ENCODE data around the gene GRB7. TPM values are rescaled to one million over a fixed set of nuclear protein-coding genes. Genes with fewer than 3 reads are reported as not detected.

The GRB7 gene
- polyA plus RNA-seq, 2 of the 4 experiments (the other 2 are of a cell fraction), result 5.9 to 10.1 TPM

DNA sequence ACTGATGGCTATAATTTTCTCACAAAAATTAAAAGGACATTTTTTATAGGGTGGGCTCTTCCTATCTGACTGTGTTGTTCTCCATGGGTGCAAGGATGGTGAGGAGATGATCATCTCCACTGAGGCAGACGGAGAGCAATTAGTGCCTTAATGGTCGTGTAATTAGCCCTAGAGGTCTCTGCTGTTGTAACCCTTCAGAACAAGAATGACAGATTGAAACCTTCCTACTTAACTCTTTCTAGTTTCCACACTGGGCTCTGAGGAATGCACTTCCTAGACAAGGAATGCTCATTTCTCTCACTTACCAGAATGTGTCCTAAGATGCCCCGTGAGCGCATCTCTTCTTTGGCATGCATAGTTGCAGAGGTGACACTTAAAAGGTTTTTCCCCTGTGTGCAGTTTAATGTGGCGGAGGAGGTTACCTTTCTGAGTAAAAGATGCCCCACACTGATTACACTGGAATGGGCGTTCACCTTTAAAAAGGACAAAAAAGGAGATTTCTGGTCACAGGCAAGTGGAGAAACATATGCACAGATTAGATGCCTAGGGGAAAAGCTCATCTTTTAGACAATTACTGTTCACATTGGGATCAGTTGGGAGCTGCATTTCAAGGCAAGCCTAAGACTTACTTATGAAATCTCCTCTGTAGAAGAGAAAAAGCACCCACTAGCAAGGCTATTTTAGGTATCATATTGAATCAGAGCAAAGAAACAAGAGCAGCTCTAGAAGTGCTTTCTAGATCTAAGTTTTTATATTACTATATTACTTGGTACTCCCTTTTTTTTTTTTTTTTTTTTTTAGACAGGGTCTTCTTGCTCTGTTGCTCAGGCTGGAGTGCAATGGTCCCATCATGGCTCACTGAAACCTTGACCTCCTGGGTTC lies 53.6 kb downstream of the GRB7 start:
- no peak for FAIRE-seq
- no peak for ATAC-seq
- H3K27ac ChIP-seq, result no peak overlapping the region
- TF ChIP-seq, protein P1, sequence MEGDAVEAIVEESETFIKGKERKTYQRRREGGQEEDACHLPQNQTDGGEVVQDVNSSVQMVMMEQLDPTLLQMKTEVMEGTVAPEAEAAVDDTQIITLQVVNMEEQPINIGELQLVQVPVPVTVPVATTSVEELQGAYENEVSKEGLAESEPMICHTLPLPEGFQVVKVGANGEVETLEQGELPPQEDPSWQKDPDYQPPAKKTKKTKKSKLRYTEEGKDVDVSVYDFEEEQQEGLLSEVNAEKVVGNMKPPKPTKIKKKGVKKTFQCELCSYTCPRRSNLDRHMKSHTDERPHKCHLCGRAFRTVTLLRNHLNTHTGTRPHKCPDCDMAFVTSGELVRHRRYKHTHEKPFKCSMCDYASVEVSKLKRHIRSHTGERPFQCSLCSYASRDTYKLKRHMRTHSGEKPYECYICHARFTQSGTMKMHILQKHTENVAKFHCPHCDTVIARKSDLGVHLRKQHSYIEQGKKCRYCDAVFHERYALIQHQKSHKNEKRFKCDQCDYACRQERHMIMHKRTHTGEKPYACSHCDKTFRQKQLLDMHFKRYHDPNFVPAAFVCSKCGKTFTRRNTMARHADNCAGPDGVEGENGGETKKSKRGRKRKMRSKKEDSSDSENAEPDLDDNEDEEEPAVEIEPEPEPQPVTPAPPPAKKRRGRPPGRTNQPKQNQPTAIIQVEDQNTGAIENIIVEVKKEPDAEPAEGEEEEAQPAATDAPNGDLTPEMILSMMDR (IDR thresholded peaks at IDR 0.05), result no peak
- no peak for TF ChIP-seq NR3C1 (IDR thresholded peaks at IDR 0.05)
- TF ChIP-seq PHF8 (IDR thresholded peaks at IDR 0.05; ENCODE audit: borderline replicate concordance, low read depth), result no peak
- TF ChIP-seq, protein P2, sequence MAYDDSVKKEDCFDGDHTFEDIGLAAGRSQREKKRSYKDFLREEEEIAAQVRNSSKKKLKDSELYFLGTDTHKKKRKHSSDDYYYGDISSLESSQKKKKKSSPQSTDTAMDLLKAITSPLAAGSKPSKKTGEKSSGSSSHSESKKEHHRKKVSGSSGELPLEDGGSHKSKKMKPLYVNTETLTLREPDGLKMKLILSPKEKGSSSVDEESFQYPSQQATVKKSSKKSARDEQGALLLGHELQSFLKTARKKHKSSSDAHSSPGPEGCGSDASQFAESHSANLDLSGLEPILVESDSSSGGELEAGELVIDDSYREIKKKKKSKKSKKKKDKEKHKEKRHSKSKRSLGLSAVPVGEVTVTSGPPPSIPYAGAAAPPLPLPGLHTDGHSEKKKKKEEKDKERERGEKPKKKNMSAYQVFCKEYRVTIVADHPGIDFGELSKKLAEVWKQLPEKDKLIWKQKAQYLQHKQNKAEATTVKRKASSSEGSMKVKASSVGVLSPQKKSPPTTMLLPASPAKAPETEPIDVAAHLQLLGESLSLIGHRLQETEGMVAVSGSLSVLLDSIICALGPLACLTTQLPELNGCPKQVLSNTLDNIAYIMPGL (CRISPR knock-in tag; IDR thresholded peaks at IDR 0.05; ENCODE audit: borderline replicate concordance), result no peak
- no peak for TF ChIP-seq CBX2 (IDR thresholded peaks at IDR 0.05; ENCODE audit: borderline replicate concordance, low read depth)
- no peak for TF ChIP-seq EHMT2 (IDR thresholded peaks at IDR 0.05; ENCODE audit: low read depth)
- no peak for TF ChIP-seq HOXB13 (CRISPR knock-in tag; IDR thresholded peaks at IDR 0.05; ENCODE audit: low read depth)
- TF ChIP-seq HOXB5 (CRISPR knock-in tag; IDR thresholded peaks at IDR 0.05), result no peak
- no peak for TF ChIP-seq EP300 (IDR thresholded peaks at IDR 0.05)
- TF ChIP-seq MYC (IDR thresholded peaks at IDR 0.05; ENCODE audit: borderline replicate concordance, low read length), result no peak
- no peak for TF ChIP-seq FOXS1 (CRISPR knock-in tag; IDR thresholded peaks at IDR 0.05)
- TF ChIP-seq, protein P3, sequence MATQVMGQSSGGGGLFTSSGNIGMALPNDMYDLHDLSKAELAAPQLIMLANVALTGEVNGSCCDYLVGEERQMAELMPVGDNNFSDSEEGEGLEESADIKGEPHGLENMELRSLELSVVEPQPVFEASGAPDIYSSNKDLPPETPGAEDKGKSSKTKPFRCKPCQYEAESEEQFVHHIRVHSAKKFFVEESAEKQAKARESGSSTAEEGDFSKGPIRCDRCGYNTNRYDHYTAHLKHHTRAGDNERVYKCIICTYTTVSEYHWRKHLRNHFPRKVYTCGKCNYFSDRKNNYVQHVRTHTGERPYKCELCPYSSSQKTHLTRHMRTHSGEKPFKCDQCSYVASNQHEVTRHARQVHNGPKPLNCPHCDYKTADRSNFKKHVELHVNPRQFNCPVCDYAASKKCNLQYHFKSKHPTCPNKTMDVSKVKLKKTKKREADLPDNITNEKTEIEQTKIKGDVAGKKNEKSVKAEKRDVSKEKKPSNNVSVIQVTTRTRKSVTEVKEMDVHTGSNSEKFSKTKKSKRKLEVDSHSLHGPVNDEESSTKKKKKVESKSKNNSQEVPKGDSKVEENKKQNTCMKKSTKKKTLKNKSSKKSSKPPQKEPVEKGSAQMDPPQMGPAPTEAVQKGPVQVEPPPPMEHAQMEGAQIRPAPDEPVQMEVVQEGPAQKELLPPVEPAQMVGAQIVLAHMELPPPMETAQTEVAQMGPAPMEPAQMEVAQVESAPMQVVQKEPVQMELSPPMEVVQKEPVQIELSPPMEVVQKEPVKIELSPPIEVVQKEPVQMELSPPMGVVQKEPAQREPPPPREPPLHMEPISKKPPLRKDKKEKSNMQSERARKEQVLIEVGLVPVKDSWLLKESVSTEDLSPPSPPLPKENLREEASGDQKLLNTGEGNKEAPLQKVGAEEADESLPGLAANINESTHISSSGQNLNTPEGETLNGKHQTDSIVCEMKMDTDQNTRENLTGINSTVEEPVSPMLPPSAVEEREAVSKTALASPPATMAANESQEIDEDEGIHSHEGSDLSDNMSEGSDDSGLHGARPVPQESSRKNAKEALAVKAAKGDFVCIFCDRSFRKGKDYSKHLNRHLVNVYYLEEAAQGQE (IDR thresholded peaks at IDR 0.05), result no peak
- no peak for TF ChIP-seq MAZ (IDR thresholded peaks at IDR 0.05; ENCODE audit: borderline replicate concordance, low read depth, low read length)
- DNase-seq (ENCODE audit: low read depth in 1 of 2, low spot score in 1 of 2), result no peak
- POLR2A ChIA-PET, result no interaction called here
- H3K4me1 ChIP-seq, result no peaks in the 10 kb centered on the region
- 52% methylated on average over 6 of the region's 6 CpGs for WGBS (ENCODE audit: missing lambda C conversion rate)
- no peak overlapping the region for H3K4me3 ChIP-seq
- CTCF ChIA-PET, result interaction anchor here (0.6 to 1.6 kb wide), 6 partner anchors 38 to 1375 kb away, joined by 3 to 6 read pairs (median 4); partner anchors contain the start of gene PNMT
- H3K4me2 ChIP-seq, result no peak overlapping the region
- no peaks in the 10 kb centered on the region for H3K9me3 ChIP-seq

- ATAC-seq (no peak), FAIRE-seq (peak; percentile 54), DNase-seq (ENCODE audit: low read depth in 1 of 2, low spot score in 1 of 2) (no peak)
- ChIA-PET CTCF (interaction anchor here (0.5 to 1.6 kb wide), 5 partner anchors 20 to 1175 kb away, joined by 3 to 6 read pairs (median 3); no protein-coding TSS in a partner anchor), POLR2A (no interaction called here)
- no peak for TF ChIP-seq NR3C1 (IDR thresholded peaks at IDR 0.05)
- no peak for TF ChIP-seq HOXA7 (CRISPR knock-in tag; IDR thresholded peaks at IDR 0.05)
- 48% methylated on average over 10 of the region's 10 CpGs for WGBS (ENCODE audit: missing lambda C conversion rate)
- no peak overlapping the region for H3K27ac ChIP-seq
- H3K4me3 ChIP-seq, result no peak overlapping the region
- no peak overlapping the region for H3K4me2 ChIP-seq
- no peaks in the 10 kb centered on the region for H3K4me1 ChIP-seq
- H3K9me3 ChIP-seq, result no peaks in the 10 kb centered on the region
Observed at GRCh38 chr17:39792526-39793221, 54.9 kb downstream of the GRB7 start.

All from A549 (cell line).